HEK293 (cell line): ENCODE data around the gene ZSCAN31.

Experiments
- CTCF ChIA-PET: fragments of 350-600 bp; formaldehyde crosslinking; extraction: SDS; loops from one replicate; lab custom pipeline; 2021; ENCODE audit warnings: antibody characterized with exemption; lab: Yijun Ruan, JAX
- POLR2A ChIA-PET: fragments of 300-600 bp; formaldehyde crosslinking; extraction: SDS; loops from one replicate; lab custom pipeline; 2020; ENCODE audit warnings: antibody characterized with exemption, inconsistent platforms; lab: Yijun Ruan, JAX
- H3K27ac ChIP-seq: fragments of 200-500 bp; sonication (Bioruptor generic); 2 replicates; pipeline ENCODE4 v1.5.1; 2014; ENCODE audit warnings: low read depth, low read length, control low read depth, inconsistent platforms; ENCODE audit errors: extremely low read depth
- H3K36me3 ChIP-seq, 2 experiments: fragments of 200-500 bp in 1 of 2; sonication (Bioruptor generic) in 1 of 2; 1 replicate in 1 of 2; 2 replicates in 1 of 2; pipeline ENCODE4 v1.5.1; 2014 to 2017; ENCODE audit warnings: inconsistent platforms in 2 of 2, low read length in 2 of 2; ENCODE audit not compliant: control insufficient read depth in 2 of 2, insufficient read depth in 1 of 2
- H3K4me1 ChIP-seq: fragments of 200-500 bp; sonication (Bioruptor generic); 2 replicates; pipeline ENCODE4 v1.5.1; 2014; ENCODE audit warnings: mild to moderate bottlenecking, low read length, inconsistent platforms; ENCODE audit not compliant: control insufficient read depth, insufficient read depth
- H3K4me3 ChIP-seq: 2 replicates; pipeline ENCODE4 v1.5.1; 2011; ENCODE audit warnings: low read depth, mild to moderate bottlenecking, control low read depth, low read length, moderate library complexity
- H3K9me3 ChIP-seq: fragments of 200-500 bp; sonication (Bioruptor generic); 2 replicates; pipeline ENCODE4 v1.5.1; 2014; ENCODE audit warnings: low read depth, low read length, inconsistent platforms; ENCODE audit not compliant: control insufficient read depth, insufficient read depth
- BCL6B ChIP-seq: fragments of 450-650 bp; formaldehyde crosslinking; IDR thresholded peaks from 2 replicates; pipeline ENCODE4 v1.5.1; 2017; ENCODE audit warnings: missing biosample characterization, missing genetic modification characterization
- HOXD13 ChIP-seq: sonication (generic); formaldehyde crosslinking; IDR thresholded peaks from 2 replicates; pipeline ENCODE4 v1.8.0; 2022; ENCODE audit warnings: missing genetic modification reagents, borderline replicate concordance
- KLF10 ChIP-seq: fragments of 450-650 bp; IDR thresholded peaks from 2 replicates; pipeline ENCODE4 v1.5.1; 2018; ENCODE audit warnings: missing biosample characterization, mild to moderate bottlenecking, missing genetic modification characterization
- KLF9 ChIP-seq: fragments of 450-650 bp; formaldehyde crosslinking; IDR thresholded peaks from 2 replicates; pipeline ENCODE4 v1.5.1; 2016; ENCODE audit warnings: missing biosample characterization, missing genetic modification characterization, low read depth
- OVOL3 ChIP-seq: fragments of 450-650 bp; formaldehyde crosslinking; IDR thresholded peaks from 2 replicates; pipeline ENCODE4 v1.5.1; 2016; ENCODE audit warnings: missing biosample characterization, missing genetic modification characterization
- PRDM1 ChIP-seq: fragments of 450-650 bp; formaldehyde crosslinking; IDR thresholded peaks from 2 replicates; pipeline ENCODE4; 2016; ENCODE audit warnings: missing biosample characterization, missing genetic modification characterization
- RBAK ChIP-seq: fragments of 450-650 bp; formaldehyde crosslinking; IDR thresholded peaks from 2 replicates; pipeline ENCODE4 v1.5.1; 2016; ENCODE audit warnings: missing biosample characterization, missing genetic modification characterization
- SCRT2 ChIP-seq: fragments of 450-650 bp; formaldehyde crosslinking; IDR thresholded peaks from 2 replicates; pipeline ENCODE4 v1.5.1; 2016; ENCODE audit warnings: missing biosample characterization, missing genetic modification characterization
- SP3 ChIP-seq: fragments of 450-650 bp; formaldehyde crosslinking; IDR thresholded peaks from 2 replicates; pipeline ENCODE4 v1.5.1; 2016; ENCODE audit warnings: missing biosample characterization, missing genetic modification characterization
- TRIM28 ChIP-seq: IDR thresholded peaks from 2 replicates; pipeline ENCODE4 v1.6.1; 2011; ENCODE audit warnings: low read length, control low read depth, borderline replicate concordance
- ZBTB1 ChIP-seq: fragments of 450-650 bp; formaldehyde crosslinking; IDR thresholded peaks from 2 replicates; pipeline ENCODE4 v1.5.1; 2016; ENCODE audit warnings: missing biosample characterization, missing genetic modification characterization
- ZBTB20 ChIP-seq: fragments of 450-650 bp; formaldehyde crosslinking; IDR thresholded peaks from 2 replicates; pipeline ENCODE4 v1.5.1; 2016; ENCODE audit warnings: missing biosample characterization, missing genetic modification characterization
- ZEB2 ChIP-seq: fragments of 450-650 bp; formaldehyde crosslinking; IDR thresholded peaks from 2 replicates; pipeline ENCODE4 v1.5.1; 2016; ENCODE audit warnings: missing biosample characterization, missing genetic modification characterization
- ZFHX2 ChIP-seq: fragments of 450-650 bp; formaldehyde crosslinking; conservative IDR thresholded peaks from 2 replicates; pipeline ENCODE4 v1.5.1; 2016; ENCODE audit warnings: missing biosample characterization, missing genetic modification characterization
- ZNF138 ChIP-seq: fragments of 450-650 bp; formaldehyde crosslinking; IDR thresholded peaks from 2 replicates; pipeline ENCODE4 v1.5.1; 2016; ENCODE audit warnings: missing biosample characterization, missing genetic modification characterization, borderline replicate concordance
- ZNF202 ChIP-seq: fragments of 450-650 bp; formaldehyde crosslinking; IDR thresholded peaks from 2 replicates; pipeline ENCODE4 v1.5.1; 2016; ENCODE audit warnings: missing biosample characterization, missing genetic modification characterization, borderline replicate concordance
- ZNF266 ChIP-seq: fragments of 450-650 bp; formaldehyde crosslinking; IDR thresholded peaks from 2 replicates; pipeline ENCODE4 v1.5.1; 2016; ENCODE audit warnings: missing biosample characterization, missing genetic modification characterization, low read depth
- ZNF292 ChIP-seq: fragments of 450-650 bp; formaldehyde crosslinking; IDR thresholded peaks from 2 replicates; pipeline ENCODE4 v1.5.1; 2016; ENCODE audit warnings: low read depth, missing biosample characterization, missing genetic modification characterization, borderline replicate concordance
- ZNF302 ChIP-seq: fragments of 450-650 bp; formaldehyde crosslinking; IDR thresholded peaks from 2 replicates; pipeline ENCODE4 v1.5.1; 2016; ENCODE audit warnings: missing biosample characterization, missing genetic modification characterization, low read depth
- ZNF335 ChIP-seq: fragments of 450-650 bp; formaldehyde crosslinking; conservative IDR thresholded peaks from 2 replicates; pipeline ENCODE4 v1.5.1; 2016; ENCODE audit warnings: missing biosample characterization, missing genetic modification characterization
- ZNF350 ChIP-seq: fragments of 450-650 bp; formaldehyde crosslinking; IDR thresholded peaks from 2 replicates; pipeline ENCODE4 v1.5.0; 2017; ENCODE audit warnings: missing biosample characterization, mild to moderate bottlenecking, missing genetic modification characterization
- ZNF423 ChIP-seq: fragments of 450-650 bp; formaldehyde crosslinking; IDR thresholded peaks from 2 replicates; pipeline ENCODE4 v1.5.1; 2016; ENCODE audit warnings: missing biosample characterization, missing genetic modification characterization
- ZNF473 ChIP-seq: fragments of 450-650 bp; formaldehyde crosslinking; IDR thresholded peaks from 2 replicates; pipeline ENCODE4 v1.5.1; 2017; ENCODE audit warnings: missing biosample characterization, missing genetic modification characterization
- ZNF48 ChIP-seq: fragments of 450-650 bp; formaldehyde crosslinking; IDR thresholded peaks from 2 replicates; pipeline ENCODE4 v1.5.1; 2016; ENCODE audit warnings: missing biosample characterization, missing genetic modification characterization
- ZNF501 ChIP-seq: fragments of 450-650 bp; formaldehyde crosslinking; IDR thresholded peaks from 2 replicates; pipeline ENCODE4 v1.5.1; 2016; ENCODE audit warnings: missing biosample characterization, missing genetic modification characterization
- ZNF548 ChIP-seq: fragments of 450-650 bp; formaldehyde crosslinking; IDR thresholded peaks from 2 replicates; pipeline ENCODE4 v1.5.1; 2016; ENCODE audit warnings: missing biosample characterization, missing genetic modification characterization
- ZNF585B ChIP-seq: fragments of 450-650 bp; formaldehyde crosslinking; IDR thresholded peaks from 2 replicates; pipeline ENCODE4 v1.5.1; 2016; ENCODE audit warnings: missing biosample characterization, missing genetic modification characterization
- ZNF629 ChIP-seq: fragments of 450-650 bp; formaldehyde crosslinking; IDR thresholded peaks from 2 replicates; pipeline ENCODE4 v1.5.1; 2017; ENCODE audit warnings: missing biosample characterization, missing genetic modification characterization
- ZNF660 ChIP-seq: fragments of 450-650 bp; IDR thresholded peaks from 2 replicates; pipeline ENCODE4 v1.5.1; 2018; ENCODE audit warnings: missing biosample characterization, mild to moderate bottlenecking, missing genetic modification characterization
- ZNF76 ChIP-seq: fragments of 450-650 bp; formaldehyde crosslinking; IDR thresholded peaks from 2 replicates; pipeline ENCODE4; 2016; ENCODE audit warnings: low read depth, missing biosample characterization, missing genetic modification characterization, borderline replicate concordance
- ZNF777 ChIP-seq: fragments of 450-650 bp; formaldehyde crosslinking; IDR thresholded peaks from 2 replicates; pipeline ENCODE4 v1.5.1; 2017; ENCODE audit warnings: missing biosample characterization, missing genetic modification characterization, borderline replicate concordance
- ZXDB ChIP-seq: fragments of 450-650 bp; formaldehyde crosslinking; IDR thresholded peaks from 2 replicates; pipeline ENCODE4 v1.5.1; 2016; ENCODE audit warnings: missing biosample characterization, missing genetic modification characterization
- TF ChIP-seq, protein P1 (sequence below): fragments of 450-650 bp; formaldehyde crosslinking; IDR thresholded peaks from 2 replicates; pipeline ENCODE4 v1.5.1; 2016; ENCODE audit warnings: missing biosample characterization, missing genetic modification characterization
- TF ChIP-seq, protein P2 (sequence below): fragments of 450-650 bp; formaldehyde crosslinking; IDR thresholded peaks from 2 replicates; pipeline ENCODE4 v1.5.1; 2016; ENCODE audit warnings: missing biosample characterization, missing genetic modification characterization
- TF ChIP-seq, protein P3 (sequence below): fragments of 450-650 bp; formaldehyde crosslinking; IDR thresholded peaks from 2 replicates; pipeline ENCODE4 v1.5.1; 2016; ENCODE audit warnings: missing biosample characterization, missing genetic modification characterization

The ZSCAN31 gene

GRCh38 chr6:28335564-28336283, at the start of gene ZSCAN31:
TSS of gene ZSCAN31 (minus strand) at chr6:28336148. CDS start at chr6:28329683, 6,465 bp downstream.
- H3K36me3 ChIP-seq, result no peaks in the 10 kb centered on the region
- peak within 1 kb of the TSS; percentile 88 for H3K27ac ChIP-seq
- ChIA-PET POLR2A (interaction anchor here (0.6 to 4.0 kb wide), 33 partner anchors 10 to 1779 kb away, joined by 3 to 37 read pairs (median 4); partner anchors contain the start of genes PGBD1, ZKSCAN3, ZKSCAN4 and ZKSCAN8), CTCF (interaction anchor here (0.6 to 0.8 kb wide), 3 partner anchors 20 to 54 kb away, joined by 3 to 7 read pairs (median 3); partner anchors contain the start of gene PGBD1)
- no peaks in the 10 kb centered on the region for H3K9me3 ChIP-seq
- peak within 1 kb of the TSS; percentile 78 for H3K4me3 ChIP-seq
- peaks cover 4% of the 10 kb centered on the region; the same call in 1 of the 2 replicates for H3K4me1 ChIP-seq
- TF ChIP-seq ZNF629 (tag by site-specific recombination) (peak; percentile 76; the same call in 1 of the 2 replicates), ZNF473 (no peak), OVOL3 (tag by site-specific recombination) (no peak), ZNF777 (tag by site-specific recombination) (no peak), ZNF350 (tag by site-specific recombination) (no peak), ZNF423 (tag by site-specific recombination) (no peak), RBAK (tag by site-specific recombination) (no peak), ZNF501 (peak; percentile 68), SCRT2 (tag by site-specific recombination) (peak; percentile 71; the same call in 1 of the 2 replicates), ZNF292 (tag by site-specific recombination) (no peak), ZNF202 (no peak), KLF9 (tag by site-specific recombination) (peak; percentile 85), KLF10 (tag by site-specific recombination) (peak; percentile 65), ZNF335 (tag by site-specific recombination) (peak; percentile 90), ZNF660 (peak; percentile 40), ZNF548 (tag by site-specific recombination) (no peak), ZBTB20 (tag by site-specific recombination) (peak; percentile 82), TRIM28 (no peak), SP3 (tag by site-specific recombination) (peak; percentile 69), ZBTB1 (tag by site-specific recombination) (no peak), ZNF585B (tag by site-specific recombination) (no peak), BCL6B (tag by site-specific recombination) (peak; percentile 93), ZNF266 (tag by site-specific recombination) (no peak), ZXDB (tag by site-specific recombination) (peak; percentile 90), ZFHX2 (tag by site-specific recombination) (peak; percentile 94), ZEB2 (tag by site-specific recombination) (peak; percentile 81), PRDM1 (peak; percentile 95), HOXD13 (CRISPR knock-in tag) (peak; percentile 61; the same call in 1 of the 2 replicates), ZNF302 (tag by site-specific recombination) (no peak), ZNF76 (tag by site-specific recombination) (0 out of 2 replicates have a peak, but pooled peaks have one; percentile 8), ZNF48 (tag by site-specific recombination) (no peak), ZNF138 (tag by site-specific recombination) (no peak)
- TF ChIP-seq, protein P1, sequence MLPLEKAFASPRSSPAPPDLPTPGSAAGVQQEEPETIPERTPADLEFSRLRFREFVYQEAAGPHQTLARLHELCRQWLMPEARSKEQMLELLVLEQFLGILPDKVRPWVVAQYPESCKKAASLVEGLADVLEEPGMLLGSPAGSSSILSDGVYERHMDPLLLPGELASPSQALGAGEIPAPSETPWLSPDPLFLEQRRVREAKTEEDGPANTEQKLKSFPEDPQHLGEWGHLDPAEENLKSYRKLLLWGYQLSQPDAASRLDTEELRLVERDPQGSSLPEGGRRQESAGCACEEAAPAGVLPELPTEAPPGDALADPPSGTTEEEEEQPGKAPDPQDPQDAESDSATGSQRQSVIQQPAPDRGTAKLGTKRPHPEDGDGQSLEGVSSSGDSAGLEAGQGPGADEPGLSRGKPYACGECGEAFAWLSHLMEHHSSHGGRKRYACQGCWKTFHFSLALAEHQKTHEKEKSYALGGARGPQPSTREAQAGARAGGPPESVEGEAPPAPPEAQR, result no peak
- TF ChIP-seq, protein P2, sequence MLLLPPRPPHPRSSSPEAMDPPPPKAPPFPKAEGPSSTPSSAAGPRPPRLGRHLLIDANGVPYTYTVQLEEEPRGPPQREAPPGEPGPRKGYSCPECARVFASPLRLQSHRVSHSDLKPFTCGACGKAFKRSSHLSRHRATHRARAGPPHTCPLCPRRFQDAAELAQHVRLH, result 0 out of 2 replicates have a peak, but pooled peaks have one; percentile 15
- TF ChIP-seq, protein P3, sequence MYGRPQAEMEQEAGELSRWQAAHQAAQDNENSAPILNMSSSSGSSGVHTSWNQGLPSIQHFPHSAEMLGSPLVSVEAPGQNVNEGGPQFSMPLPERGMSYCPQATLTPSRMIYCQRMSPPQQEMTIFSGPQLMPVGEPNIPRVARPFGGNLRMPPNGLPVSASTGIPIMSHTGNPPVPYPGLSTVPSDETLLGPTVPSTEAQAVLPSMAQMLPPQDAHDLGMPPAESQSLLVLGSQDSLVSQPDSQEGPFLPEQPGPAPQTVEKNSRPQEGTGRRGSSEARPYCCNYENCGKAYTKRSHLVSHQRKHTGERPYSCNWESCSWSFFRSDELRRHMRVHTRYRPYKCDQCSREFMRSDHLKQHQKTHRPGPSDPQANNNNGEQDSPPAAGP, result peak; percentile 47; the same call in 1 of the 2 replicates
